Ascending aorta (tissue), 2 donors: ENCODE results near the gene OR5AR1. TPM values are rescaled to one million over a fixed set of nuclear protein-coding genes. Genes with fewer than 3 reads are reported as not detected.

Source experiments
- DNase-seq, 2 donors: peaks; one replicate each; pipeline ENCODE4 v3.0.0-alpha.2; 2019; ENCODE audit warnings: low spot score in 2 of 2
- H3K27ac ChIP-seq, 2 donors: fragments of 200-600 bp; sonication (generic); one replicate each; pipeline ENCODE4 v1.5.1; 2016 to 2017; ENCODE audit warnings: mild to moderate bottlenecking in 1 of 2
- H3K27me3 ChIP-seq: fragments of 200-600 bp; sonication (generic); one replicate; pipeline ENCODE4 v1.5.1; 2017
- H3K36me3 ChIP-seq, 2 donors: fragments of 200-600 bp; sonication (generic); one replicate each; pipeline ENCODE4 v1.5.1; 2016
- H3K4me1 ChIP-seq, 2 donors: fragments of 200-600 bp; sonication (generic); one replicate each; pipeline ENCODE4 v1.5.1; 2016 to 2017; ENCODE audit warnings: mild to moderate bottlenecking in 1 of 2
- H3K4me3 ChIP-seq, 2 donors: fragments of 200-600 bp; sonication (generic); one replicate each; pipeline ENCODE4 v1.5.1; 2016 to 2017; ENCODE audit warnings: mild to moderate bottlenecking in 1 of 2
- H3K9me3 ChIP-seq, 2 donors: fragments of 200-600 bp; sonication (generic); one replicate each; pipeline ENCODE4 v1.5.1; 2016
- CTCF ChIP-seq, 3 experiments: fragments of 200-600 bp in 2 of 3; fragments of 450-650 bp in 1 of 3; sonication (generic) in 2 of 3; IDR thresholded peaks; one replicate each; pipeline ENCODE4 v1.5.1; 2016 to 2019; ENCODE audit warnings: antibody characterized with exemption in 3 of 3, mild to moderate bottlenecking in 1 of 3, moderate library complexity in 1 of 3
- intact Hi-C: fragments of 100-400 bp; cut with DNase I; formaldehyde crosslinking; loops from one replicate; pipeline ENCODE4 v1.15.1; 2023
- total RNA-seq: library from RNA; depleted of rRNA; stranded (reverse); fragments of >200 nt; gene quantifications from one replicate; pipeline ENCODE4 v1.1.0, GENCODE V29; 2016

The OR5AR1 gene
- total RNA-seq, 1 donor from 2014 or later: not detected

GRCh38 chr11:56698795-56699194, 35.3 kb downstream of the OR5AR1 start, which contains the start of gene OR9G1:
OR9G1 (plus strand) TSS chr11:56699095; CDS start chr11:56700388, 1,293 bp downstream.
- intact Hi-C loops: no loop called here
- no peaks in the 10 kb centered on the region for H3K9me3 ChIP-seq
- H3K27ac ChIP-seq: no peak within 1 kb of the TSS
- no peak for TF ChIP-seq CTCF (IDR thresholded peaks at IDR 0.05)
- H3K4me3 ChIP-seq: no peak within 1 kb of the TSS
- H3K36me3 ChIP-seq: no peaks in the 10 kb centered on the region
- no peak for DNase-seq
- H3K27me3 ChIP-seq: no peaks in the 10 kb centered on the region
- H3K4me1 ChIP-seq: no peaks in the 10 kb centered on the region

DNA sequence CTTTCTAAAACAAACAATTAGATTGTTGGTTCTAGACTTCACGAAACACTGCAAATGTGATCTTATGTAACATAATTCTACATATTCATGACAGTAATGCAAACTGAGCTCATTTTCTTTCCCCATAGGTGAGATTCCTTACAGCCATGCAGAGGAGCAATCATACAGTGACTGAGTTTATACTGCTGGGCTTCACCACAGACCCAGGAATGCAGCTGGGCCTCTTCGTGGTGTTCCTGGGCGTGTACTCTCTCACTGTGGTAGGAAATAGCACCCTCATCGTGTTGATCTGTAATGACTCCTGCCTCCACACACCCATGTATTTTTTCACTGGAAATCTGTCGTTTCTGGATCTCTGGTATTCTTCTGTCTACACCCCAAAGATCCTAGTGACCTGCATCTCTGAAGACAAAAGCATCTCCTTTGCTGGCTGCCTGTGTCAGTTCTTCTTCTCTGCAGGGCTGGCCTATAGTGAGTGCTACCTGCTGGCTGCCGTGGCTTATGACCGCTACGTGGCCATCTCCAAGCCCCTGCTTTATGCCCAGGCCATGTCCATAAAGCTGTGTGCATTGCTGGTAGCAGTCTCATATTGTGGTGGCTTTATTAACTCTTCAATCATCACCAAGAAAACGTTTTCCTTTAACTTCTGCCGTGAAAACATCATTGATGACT, 36.9 kb downstream of the OR5AR1 start:
- H3K4me1 ChIP-seq: no peaks in the 10 kb centered on the region
- H3K36me3 ChIP-seq: no peaks in the 10 kb centered on the region
- no peak for DNase-seq
- H3K9me3 ChIP-seq: no peaks in the 10 kb centered on the region
- no peaks in the 10 kb centered on the region for H3K27me3 ChIP-seq
- no peak for TF ChIP-seq CTCF (IDR thresholded peaks at IDR 0.05)
- intact Hi-C loops: no loop called here
- no peak overlapping the region for H3K27ac ChIP-seq
- H3K4me3 ChIP-seq: no peak overlapping the region

DNA sequence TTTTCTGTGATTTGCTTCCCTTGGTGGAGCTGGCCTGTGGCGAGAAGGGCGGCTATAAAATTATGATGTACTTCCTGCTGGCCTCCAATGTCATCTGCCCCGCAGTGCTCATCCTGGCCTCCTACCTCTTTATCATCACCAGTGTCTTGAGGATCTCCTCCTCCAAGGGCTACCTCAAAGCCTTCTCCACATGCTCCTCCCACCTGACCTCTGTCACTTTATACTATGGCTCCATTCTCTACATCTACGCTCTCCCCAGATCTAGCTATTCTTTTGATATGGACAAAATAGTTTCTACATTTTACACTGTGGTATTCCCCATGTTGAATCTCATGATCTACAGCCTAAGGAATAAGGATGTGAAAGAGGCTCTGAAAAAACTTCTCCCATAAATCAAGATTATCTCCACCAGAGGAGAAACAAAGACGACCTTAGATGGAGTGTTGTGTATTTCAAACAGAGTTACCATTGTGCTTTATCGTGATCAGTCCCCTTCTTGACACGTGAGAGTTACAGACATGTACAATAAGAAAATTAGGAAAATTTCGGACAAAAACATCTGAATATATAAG, 37.5 kb downstream of the OR5AR1 start:
- no peaks in the 10 kb centered on the region for H3K4me1 ChIP-seq
- no peaks in the 10 kb centered on the region for H3K36me3 ChIP-seq
- no peaks in the 10 kb centered on the region for H3K9me3 ChIP-seq
- H3K27me3 ChIP-seq: no peaks in the 10 kb centered on the region
- H3K4me3 ChIP-seq: no peak overlapping the region
- no peak for TF ChIP-seq CTCF (IDR thresholded peaks at IDR 0.05)
- H3K27ac ChIP-seq: no peak overlapping the region
- no peak for DNase-seq
- intact Hi-C loops: no loop called here

- Histone ChIP-seq H3K4me1 (no peaks in the 10 kb centered on the region), H3K9me3 (no peaks in the 10 kb centered on the region), H3K4me3 (no peak overlapping the region), H3K27me3 (no peaks in the 10 kb centered on the region), H3K36me3 (no peaks in the 10 kb centered on the region), H3K27ac (no peak overlapping the region)
- no peak for TF ChIP-seq CTCF (IDR thresholded peaks at IDR 0.05)
- intact Hi-C loops: no loop called here
- DNase-seq: no peak
These were observed 42.4 kb downstream of the OR5AR1 start for GRCh38 chr11:56705784-56706396.

- Histone ChIP-seq H3K9me3 (no peaks in the 10 kb centered on the region), H3K36me3 (no peaks in the 10 kb centered on the region), H3K27ac (no peak overlapping the region), H3K4me1 (no peaks in the 10 kb centered on the region), H3K4me3 (no peak overlapping the region), H3K27me3 (no peaks in the 10 kb centered on the region)
- intact Hi-C loops: no loop called here
- no peak for DNase-seq
- TF ChIP-seq CTCF (IDR thresholded peaks at IDR 0.05): no peak
These were observed 43.0 kb downstream of the OR5AR1 start for GRCh38 chr11:56706486-56706885.
